Adrenal gland (tissue), 12 donors: ENCODE results near the gene COX7A1. TPM values are rescaled to one million over a fixed set of nuclear protein-coding genes. Genes with fewer than 3 reads are reported as not detected.
"Not testable (repeated sequence)": the region's sequence is repeated elsewhere in the genome, so short reads cannot be mapped to it uniquely, and the experiment has no call there.

Experiments used
- DNase-seq, 7 donors: peaks; one replicate each; pipeline ENCODE4 v3.0.0-alpha.2; 2019 to 2020
- H3K27ac ChIP-seq, 5 donors: fragments of 200-600 bp; sonication (generic) in 4 of 5; 1 replicate in 3 of 5; 2 replicates in 2 of 5; pipeline versions ENCODE4 v1.5.1 to v1.8.0; 2016 to 2020; ENCODE audit warnings: mild to moderate bottlenecking in 1 of 5
- H3K27me3 ChIP-seq: fragments of 200-600 bp; 2 replicates; pipeline ENCODE4 v1.8.0; 2021
- H3K36me3 ChIP-seq, 2 donors: fragments of 200-600 bp; replicated peaks in 1 of 2; 1 replicate in 1 of 2; 2 replicates in 1 of 2; pipeline versions ENCODE4 v1.5.1 to v1.8.0; 2018 to 2022
- H3K4me1 ChIP-seq, 2 donors: fragments of 200-600 bp; replicated peaks in 1 of 2; 1 replicate in 1 of 2; 2 replicates in 1 of 2; pipeline versions ENCODE4 v1.5.1 to v1.8.0; 2018 to 2021
- H3K4me3 ChIP-seq, 4 donors: fragments of 200-600 bp; sonication (generic) in 3 of 4; one replicate each; pipeline ENCODE4 v1.5.1; 2016 to 2018
- H3K9me3 ChIP-seq, 3 donors: fragments of 200-600 bp; sonication (generic) in 1 of 3; replicated peaks in 1 of 3; 1 replicate in 2 of 3; 2 replicates in 1 of 3; pipeline versions ENCODE4 v1.5.1 to v1.8.0; 2016 to 2021
- CTCF ChIP-seq, 6 experiments: fragments of 450-650 bp in 4 of 6; fragments of 200-600 bp in 2 of 6; sonication (generic) in 1 of 6; IDR thresholded peaks; 1 replicate in 5 of 6; 2 replicates in 1 of 6; pipeline versions ENCODE4 v1.5.1 to v1.8.0; 2016 to 2021; ENCODE audit warnings: antibody characterized with exemption in 6 of 6, mild to moderate bottlenecking in 2 of 6, moderate library complexity in 1 of 6
- POLR2A ChIP-seq, 2 donors: fragments of 450-650 bp; IDR thresholded peaks; one replicate each; pipeline ENCODE4 v1.6.1; 2017; ENCODE audit warnings: antibody characterized with exemption in 2 of 2, mild to moderate bottlenecking in 2 of 2, moderate library complexity in 1 of 2
- WGBS, 4 donors: extraction: QIAGEN DNeasy Blood & Tissue Kit in 2 of 4; methylation state at CpG; one replicate each; pipeline versions ENCODE4 v1.1.5 to v1.1.7; 2013 to 2017; 5-methylcytosine and 5-hydroxymethylcytosine counted together
- intact Hi-C, 2 donors: fragments of 100-400 bp; cut with DNase I; formaldehyde crosslinking; loops; one replicate each; pipeline versions ENCODE4 v1.14.1 to v1.15.0; 2022 to 2023
- polyA plus RNA-seq, 3 donors: library from polyadenylated mRNA; stranded (reverse); fragments of 200-250 nt in 2 of 3; fragments of 350-450 nt in 1 of 3; fragmentation: Illumina TruSeq in 1 of 3; extraction: RNeasy Lipid Tissue Mini Kit (QIAGEN cat#74804) in 1 of 3; gene quantifications; one replicate each; pipeline ENCODE4 v1.2.3, GENCODE V29; 2013 to 2014
- total RNA-seq, 9 donors: library from RNA; depleted of rRNA in 4 of 9; stranded (reverse); fragments of >200 nt in 4 of 9; fragments of 120-200 nt in 1 of 9; fragmentation: NEBNext Ultra II Directional in 1 of 9; extraction: Animal tissue kit (Norgen Biotek cat#: 25700) in 1 of 9; gene quantifications; one replicate each; pipeline versions ENCODE4 v1.1.0 to v1.2.4, GENCODE V29; 2013 to 2023
- donor health status: healthy with polysubstance abuse.
- donor health status: Bipolar disorder and iron deficiency.
- donor health status: DM: yes; HTN: yes; CAD: no.
- donor health status: DM: no; HTN: no; CAD: no.
- donor health status: DM: no; HTN: no; CAD: no.
- donor health status: DM: yes; HTN: yes; CAD: no.

COX7A1 gene
- total and polyA plus RNA-seq, 12 donors = 20.4 to 232 (median 102) TPM

GRCh38 chr19:36139120-36139472, 13.2 kb downstream of the COX7A1 start:
- H3K27me3 ChIP-seq = no peaks in the 10 kb centered on the region
- intact Hi-C loops = no loop called here
- peaks cover 0 to 24% of the 10 kb centered on the region in 2 donors for H3K36me3 ChIP-seq
- no peak for TF ChIP-seq CTCF (IDR thresholded peaks at IDR 0.05)
- no peak for TF ChIP-seq POLR2A (IDR thresholded peaks at IDR 0.05)
- H3K4me1 ChIP-seq = peaks cover 16 to 21% of the 10 kb centered on the region in 2 donors
- no peak for DNase-seq
- H3K27ac ChIP-seq = peak overlapping the region; percentile 96 to 99 (median 99)
- H3K4me3 ChIP-seq = peak overlapping the region in 2 of 4 donors; percentile 71 to 94
- 57 to 63% (median 60%) methylated on average over 7 of the region's 7 CpGs for WGBS, 4 donors
- no peaks in the 10 kb centered on the region for H3K9me3 ChIP-seq

GRCh38 chr19:36136964-36137686, 15.1 kb downstream of the COX7A1 start:
- peak overlapping the region; percentile 41 to 84 (median 68) for H3K27ac ChIP-seq
- peak; percentile 84 to 96 (median 94) for DNase-seq
- intact Hi-C loops = no loop called here
- H3K4me3 ChIP-seq = no peak overlapping the region
- TF ChIP-seq CTCF (IDR thresholded peaks at IDR 0.05) = no peak
- TF ChIP-seq POLR2A (IDR thresholded peaks at IDR 0.05) = peak in 1 of 2 donors; percentile 82
- peaks cover 0 to 5% of the 10 kb centered on the region in 2 donors for H3K36me3 ChIP-seq
- H3K4me1 ChIP-seq = peaks cover 16 to 21% of the 10 kb centered on the region in 2 donors
- no peaks in the 10 kb centered on the region for H3K27me3 ChIP-seq
- no peaks in the 10 kb centered on the region for H3K9me3 ChIP-seq
- 40 to 50% (median 46%) methylated on average over 12 of the region's 12 CpGs for WGBS, 4 donors

- H3K36me3 ChIP-seq, H3K4me3 ChIP-seq, H3K9me3 ChIP-seq, H3K27ac ChIP-seq, DNase-seq, H3K27me3 ChIP-seq, intact Hi-C loops: not testable (repeated sequence)
- 85 to 100% (median 91%) methylated on average over 3 to 4 of the region's 4 CpGs for WGBS, 4 donors
- peaks cover 8 to 13% of the 10 kb centered on the region in 2 donors for H3K4me1 ChIP-seq
Measured at GRCh38 chr19:36134867-36135266, 17.4 kb downstream of the COX7A1 start.

- DNase-seq = peak in 2 of 7 donors; percentile 33 to 54
- H3K36me3 ChIP-seq, H3K9me3 ChIP-seq, H3K4me3 ChIP-seq, intact Hi-C loops, H3K27me3 ChIP-seq, H3K27ac ChIP-seq: not testable (repeated sequence)
- 59 to 66% (median 65%) methylated on average over 6 of the region's 6 CpGs for WGBS, 4 donors
- peaks cover under 1 to 17% of the 10 kb centered on the region in 2 donors for H3K4me1 ChIP-seq
Measured at GRCh38 chr19:36131221-36131620, 21.0 kb downstream of the COX7A1 start.

GRCh38 chr19:36128392-36128736, 23.9 kb downstream of the COX7A1 start:
- Histone ChIP-seq H3K9me3 (no peaks in the 10 kb centered on the region), H3K27me3 (no peaks in the 10 kb centered on the region), H3K36me3 (peaks cover 0 to 25% of the 10 kb centered on the region in 2 donors), H3K4me1 (peaks cover 0 to 17% of the 10 kb centered on the region in 2 donors), H3K27ac (peak overlapping the region; percentile 77 to 92 (median 84)), H3K4me3 (peak overlapping the region in 2 of 4 donors; percentile 21 to 42)
- intact Hi-C loops = loop anchor here in 1 of 2 donors (5.0 kb wide), 1 partner anchor 44 kb away; no protein-coding TSS in a partner anchor
- DNase-seq = no peak
- TF ChIP-seq CTCF (IDR thresholded peaks at IDR 0.05) (no peak), POLR2A (IDR thresholded peaks at IDR 0.05) (no peak)
- whole genome bisulfite sequencing, 4 donors = 5 to 13% (median 6%) methylated on average over 8 to 10 of the region's 10 CpGs
